Umbilical cord (tissue), 2 donors: ENCODE results near the gene NKX2-8. TPM values are rescaled to one million over a fixed set of nuclear protein-coding genes. Genes with fewer than 3 reads are reported as not detected.

Experiments used
- DNase-seq: peaks from one replicate; pipeline ENCODE4 v3.0.0-alpha.2; 2015; ENCODE audit warnings: low spot score
- total RNA-seq: library from RNA; depleted of rRNA; stranded (reverse); fragments of >200 nt; gene quantifications from one replicate; pipeline ENCODE4 v1.2.3, GENCODE V29; 2014; ENCODE audit warnings: low replicate concordance; ENCODE audit not compliant: insufficient read depth

Gene NKX2-8
- not detected for total RNA-seq

GRCh38 chr14:36582011-36582873 is at the start of gene NKX2-8:
TSS of gene NKX2-8 (minus strand) at chr14:36582614. CDS start at chr14:36582389, 225 bp downstream.
- no peak for DNase-seq

- no peak for DNase-seq
Observed at GRCh38 chr14:36627981-36628380, 45.6 kb upstream of the NKX2-8 start.

DNA sequence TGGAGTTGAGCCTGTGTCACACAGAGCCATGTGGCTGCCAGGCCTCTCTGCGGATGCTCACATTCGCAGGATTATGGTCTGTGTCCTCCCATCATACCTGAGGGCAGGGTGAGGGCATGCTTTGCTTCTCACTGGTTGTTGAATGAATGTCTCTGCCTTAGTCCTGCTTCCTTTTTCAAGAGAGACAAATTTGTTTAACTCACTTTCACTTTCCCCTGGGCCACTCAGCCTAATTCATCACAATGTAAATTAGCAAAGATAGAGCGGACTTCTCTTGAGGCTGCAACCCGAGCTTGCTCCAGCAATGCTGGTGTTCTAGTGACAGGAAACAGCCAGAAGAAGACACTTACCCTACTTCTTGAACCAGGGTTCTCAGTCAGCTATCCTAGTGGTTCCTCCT is 43.7 kb upstream of the NKX2-8 start:
- no peak for DNase-seq

GRCh38 chr14:36625436-36625835 is 43.0 kb upstream of the NKX2-8 start:
- DNase-seq: no peak

DNA sequence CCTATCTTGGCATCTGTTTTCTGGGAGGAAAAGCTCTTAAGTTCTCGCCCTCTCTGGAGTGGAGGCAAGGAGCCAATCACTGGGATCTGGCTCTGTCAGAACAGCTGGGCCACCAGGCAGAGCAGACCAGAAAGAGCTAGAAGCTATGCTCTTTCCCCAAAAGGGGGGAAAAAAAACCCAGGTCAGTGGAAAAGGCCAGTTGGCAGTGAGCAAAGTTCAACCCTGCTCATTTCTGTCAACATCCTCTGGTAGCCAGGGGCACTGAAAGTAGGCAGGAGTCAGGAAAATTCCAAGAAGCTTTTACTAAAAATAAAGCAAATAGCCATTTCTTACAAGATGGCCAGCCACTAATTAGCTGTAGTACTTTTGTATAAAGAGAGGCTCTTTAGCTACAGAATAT is 42.6 kb upstream of the NKX2-8 start:
- DNase-seq: no peak

DNA sequence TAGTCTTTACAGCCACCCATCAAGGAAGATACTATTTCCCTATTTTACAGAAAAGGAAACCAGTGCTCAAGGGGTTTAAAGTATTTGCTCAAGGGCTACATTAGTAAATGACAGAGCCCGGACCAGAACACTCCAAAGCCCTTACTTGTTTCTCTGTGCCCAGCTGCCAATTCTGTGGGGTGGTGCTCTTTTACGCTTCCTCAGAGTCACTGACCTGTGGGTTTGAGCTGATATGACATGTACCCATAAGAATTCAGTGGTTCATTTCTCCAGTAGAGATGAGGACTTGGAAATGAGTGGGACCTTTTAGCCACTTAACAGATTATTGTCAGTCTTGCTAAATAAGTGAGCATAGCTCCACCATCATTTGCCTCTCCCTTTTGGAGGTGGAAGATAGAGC is 37.4 kb upstream of the NKX2-8 start:
- DNase-seq: no peak

- no peak for DNase-seq
Observed at GRCh38 chr14:36619131-36619530, 36.7 kb upstream of the NKX2-8 start.

DNA sequence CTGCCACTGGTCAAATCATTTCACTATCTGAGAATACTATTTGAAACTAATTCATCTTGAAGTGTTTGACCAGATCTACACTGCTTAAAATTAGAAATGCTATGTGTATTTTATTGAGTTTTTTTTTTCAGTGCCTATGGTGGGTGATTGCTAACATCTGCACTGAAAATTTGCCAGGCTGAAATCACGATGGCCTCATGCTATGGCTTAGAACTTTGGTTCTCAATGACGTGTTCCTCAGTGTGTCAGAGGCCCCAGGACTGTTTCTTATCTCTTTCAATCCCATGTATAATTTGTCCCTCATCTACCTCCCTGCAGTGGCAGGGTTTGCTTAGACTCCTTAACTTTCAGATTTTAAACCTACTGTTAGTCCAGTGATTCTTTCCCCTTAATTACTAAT is 36.2 kb upstream of the NKX2-8 start:
- no peak for DNase-seq

GRCh38 chr14:36617824-36618223 is 35.4 kb upstream of the NKX2-8 start:
- DNase-seq: no peak

DNA sequence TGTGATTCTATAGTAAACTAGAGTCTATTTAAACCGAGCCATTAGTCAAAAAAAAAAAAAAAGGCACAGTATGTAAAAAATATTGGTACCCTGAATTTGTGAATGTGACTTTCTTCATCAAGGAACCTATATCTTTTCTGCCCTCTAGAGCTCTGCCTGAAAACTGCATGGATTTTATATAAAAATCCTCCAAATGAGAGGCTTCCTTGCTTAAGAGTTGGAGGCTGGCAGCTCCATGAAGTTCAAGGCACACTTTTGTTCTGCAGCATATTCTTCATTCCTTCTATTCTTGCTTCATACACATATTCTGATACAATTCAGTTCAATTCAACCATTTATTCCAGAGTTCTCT is 23.1 kb upstream of the NKX2-8 start:
- no peak for DNase-seq

GRCh38 chr14:36604757-36605505 is 22.5 kb upstream of the NKX2-8 start:
- DNase-seq: peak; percentile 84

- DNase-seq: no peak
Observed at GRCh38 chr14:36600431-36600830, 18.0 kb upstream of the NKX2-8 start.

GRCh38 chr14:36591482-36591881 is 9.1 kb upstream of the NKX2-8 start:
- DNase-seq: no peak

- no peak for DNase-seq
Observed at GRCh38 chr14:36588788-36589187, 6.4 kb upstream of the NKX2-8 start.

DNA sequence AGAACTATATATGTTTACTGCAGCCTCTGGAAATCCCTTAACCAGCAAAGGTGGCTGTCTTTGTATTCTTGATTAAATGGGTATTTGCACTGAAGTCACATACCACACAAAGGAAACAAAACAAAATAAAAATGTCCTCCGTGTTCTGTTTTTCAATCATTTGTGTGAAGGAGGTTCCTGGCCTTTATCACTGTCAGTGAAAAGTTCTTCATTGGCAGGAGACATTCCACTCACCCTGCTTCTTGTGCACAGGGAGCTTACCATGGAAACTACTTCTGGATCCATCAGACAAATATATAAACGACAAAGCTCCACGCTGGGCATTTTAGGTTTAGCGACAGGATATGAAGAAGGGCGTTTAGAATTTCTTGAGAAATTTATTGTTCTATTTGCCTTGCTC is 5.7 kb upstream of the NKX2-8 start:
- no peak for DNase-seq

DNA sequence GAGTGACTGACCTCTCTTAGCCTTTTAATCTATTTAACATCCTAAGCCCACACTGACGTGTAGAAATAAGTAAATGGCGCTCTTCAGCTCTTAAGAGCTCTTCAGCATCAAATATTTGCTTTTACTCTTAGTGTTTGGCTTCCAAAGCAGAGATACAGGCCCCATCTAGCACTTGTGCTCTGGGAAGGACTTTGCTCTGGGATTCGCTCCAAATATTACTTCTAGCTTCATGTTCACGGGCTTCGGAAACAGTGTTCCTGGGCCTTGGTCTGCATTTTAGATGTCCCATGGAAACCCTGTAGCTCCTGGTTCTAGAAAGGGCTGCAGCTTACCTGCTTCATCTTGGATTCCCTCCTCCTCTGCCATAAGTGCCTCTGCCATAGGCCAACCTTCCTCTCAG is 2.7 kb upstream of the NKX2-8 start:
- no peak for DNase-seq

GRCh38 chr14:36583893-36584811 is 1.7 kb upstream of the NKX2-8 start:
- DNase-seq: no peak

DNA sequence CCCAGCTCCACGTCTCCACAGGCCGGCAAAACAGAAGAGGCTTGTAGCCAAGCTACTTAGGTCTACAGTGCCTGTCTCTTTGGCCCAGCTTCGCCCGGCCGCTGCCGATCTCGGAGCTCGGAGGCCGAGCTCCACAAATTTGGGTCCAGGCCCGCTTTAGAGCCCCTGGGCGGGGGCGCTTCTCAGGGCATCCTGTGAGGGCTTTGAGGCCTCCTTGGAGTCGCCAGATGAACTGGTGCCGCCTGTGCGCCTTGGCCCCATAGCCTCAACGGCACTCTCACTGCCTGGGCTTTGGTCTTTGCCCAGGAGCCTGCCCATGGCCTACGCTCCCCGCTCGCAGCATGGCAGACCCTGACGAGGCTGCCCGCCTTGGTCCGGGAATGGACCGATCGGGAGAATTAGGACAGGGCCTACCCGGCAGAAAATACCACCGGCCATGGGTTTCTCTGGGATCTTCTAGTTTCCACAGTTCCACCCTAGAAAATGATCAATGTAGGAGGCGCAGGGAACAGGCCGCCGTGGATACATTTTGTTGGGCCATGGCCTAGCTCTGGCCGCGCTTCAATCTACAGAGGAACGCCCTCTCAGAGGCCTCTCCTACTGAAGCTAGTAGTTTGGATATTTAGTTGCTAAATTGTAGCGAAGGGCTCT is 953 bp upstream of the NKX2-8 start:
- DNase-seq: no peak

- DNase-seq: no peak
Observed at GRCh38 chr14:36582874-36583241, 444 bp upstream of the NKX2-8 start.

DNA sequence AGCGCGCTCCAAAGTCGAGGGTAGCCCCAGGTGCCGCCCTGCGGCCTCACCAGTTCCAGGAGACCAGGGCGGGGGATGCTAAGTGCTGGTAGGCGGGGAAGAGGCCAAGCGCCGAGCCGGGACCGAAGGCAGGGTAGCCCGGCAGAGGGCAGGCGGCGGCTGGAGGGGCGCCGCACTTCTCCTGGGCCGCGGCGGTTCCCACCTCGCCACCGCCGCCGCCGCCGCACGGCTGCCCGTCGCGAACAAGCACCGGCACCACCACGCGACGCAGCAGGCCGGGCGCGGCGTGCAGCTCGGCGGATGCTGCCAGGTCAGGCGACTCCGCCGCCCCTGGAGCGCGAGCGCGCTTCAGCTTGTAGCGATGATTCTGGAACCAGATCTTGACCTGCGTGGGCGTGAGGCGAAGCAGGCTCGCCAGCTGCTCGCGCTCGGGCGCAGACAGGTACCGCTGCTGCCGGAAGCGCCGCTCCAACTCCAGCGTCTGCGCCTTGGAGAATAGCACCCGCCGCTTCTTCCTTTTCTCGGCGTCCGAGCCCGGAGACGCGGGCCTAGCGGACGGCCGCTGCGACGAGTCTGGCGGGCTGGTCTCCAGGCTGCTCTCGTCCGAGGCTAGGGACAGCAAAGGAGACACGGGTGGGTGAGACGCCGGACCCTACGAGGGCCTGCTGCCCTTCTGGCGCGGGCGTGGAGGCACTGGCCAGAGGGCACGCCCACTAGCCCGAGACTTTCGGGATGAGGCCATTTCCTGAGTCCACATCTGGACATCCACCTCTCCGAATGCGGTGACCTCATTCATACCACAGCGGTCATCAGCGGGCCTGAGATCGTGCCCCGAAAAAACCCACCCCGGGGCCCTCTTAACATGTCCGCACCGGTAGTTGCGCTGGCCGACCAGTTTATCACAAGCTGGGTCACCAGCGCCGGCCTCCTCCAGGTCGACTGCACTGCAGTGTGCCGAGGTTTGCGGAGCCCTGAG is 1.3 kb downstream of the NKX2-8 start:
- peak; percentile 33 for DNase-seq
